SK-N-SH (cell line): ENCODE results near the gene SAMD4B.

Experiments used
- CHD2 ChIP-seq: fragments of 150-350 bp; IDR thresholded peaks from 2 replicates; pipeline ENCODE4 v1.6.1; 2018; ENCODE audit warnings: low read length; ENCODE audit not compliant: partially characterized antibody
- CTCF ChIP-seq: fragments of 200-600 bp; sonication (generic); IDR thresholded peaks from 2 replicates; pipeline ENCODE4 v1.6.1; 2017; ENCODE audit warnings: antibody characterized with exemption, mild to moderate bottlenecking, moderate library complexity
- GABPA ChIP-seq: IDR thresholded peaks from 2 replicates; pipeline ENCODE4 v1.4.0; 2012; ENCODE audit warnings: low read depth, mild to moderate bottlenecking
- IRF3 ChIP-seq: fragments of 150-350 bp; IDR thresholded peaks from 2 replicates; pipeline ENCODE4 v1.6.1; 2016; ENCODE audit warnings: mild to moderate bottlenecking, low read depth, low read length
- MXI1 ChIP-seq: IDR thresholded peaks from 2 replicates; pipeline ENCODE4 v1.6.1; 2012; ENCODE audit warnings: mild to moderate bottlenecking, low read depth, low read length, improper control_type of control experiment
- POLR2AphosphoS5 ChIP-seq: IDR thresholded peaks from 2 replicates; pipeline ENCODE4 v1.6.1; 2012; ENCODE audit warnings: low read depth, low read length
- RAD21 ChIP-seq: IDR thresholded peaks from 2 replicates; pipeline ENCODE4 v1.6.1; 2012; ENCODE audit warnings: mild to moderate bottlenecking, low read length
- RFX5 ChIP-seq: IDR thresholded peaks from 2 replicates; pipeline ENCODE4 v1.6.1; 2012; ENCODE audit warnings: mild to moderate bottlenecking, improper control_type of control experiment, low read length
- RXRA ChIP-seq: IDR thresholded peaks from 2 replicates; pipeline ENCODE4 v1.4.0; 2012; ENCODE audit warnings: low read depth, mild to moderate bottlenecking, borderline replicate concordance
- SIN3A ChIP-seq: IDR thresholded peaks from 2 replicates; pipeline ENCODE4 v1.6.1; 2012; ENCODE audit warnings: low read depth, mild to moderate bottlenecking, low read length, moderate library complexity, borderline replicate concordance
- TEAD4 ChIP-seq: IDR thresholded peaks from 2 replicates; pipeline ENCODE4 v1.4.0; 2012; ENCODE audit warnings: mild to moderate bottlenecking, borderline replicate concordance; ENCODE audit not compliant: insufficient read depth
- ZBTB33 ChIP-seq: IDR thresholded peaks from 2 replicates; pipeline ENCODE4 v1.4.0; 2012; ENCODE audit warnings: low read depth, borderline replicate concordance
- TF ChIP-seq, protein P1 (sequence below): IDR thresholded peaks from 2 replicates; pipeline ENCODE4 v1.4.0; 2012; ENCODE audit warnings: low read depth
- TF ChIP-seq, protein P2 (sequence below): IDR thresholded peaks from 2 replicates; pipeline ENCODE4 v1.6.1; 2012; ENCODE audit warnings: mild to moderate bottlenecking, low read depth, low read length, moderate library complexity

- TF ChIP-seq CTCF: no peak
- no peak for TF ChIP-seq POLR2AphosphoS5
- no peak for TF ChIP-seq RFX5
- no peak for TF ChIP-seq ZBTB33
- no peak for TF ChIP-seq RXRA
- no peak for TF ChIP-seq IRF3
- no peak for TF ChIP-seq SIN3A
- no peak for TF ChIP-seq GABPA
- TF ChIP-seq MXI1: no peak
- no peak for TF ChIP-seq RAD21
- TF ChIP-seq, protein P1, sequence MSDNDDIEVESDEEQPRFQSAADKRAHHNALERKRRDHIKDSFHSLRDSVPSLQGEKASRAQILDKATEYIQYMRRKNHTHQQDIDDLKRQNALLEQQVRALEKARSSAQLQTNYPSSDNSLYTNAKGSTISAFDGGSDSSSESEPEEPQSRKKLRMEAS: no peak
- no peak for TF ChIP-seq CHD2
- no peak for TF ChIP-seq TEAD4
- TF ChIP-seq, protein P2, sequence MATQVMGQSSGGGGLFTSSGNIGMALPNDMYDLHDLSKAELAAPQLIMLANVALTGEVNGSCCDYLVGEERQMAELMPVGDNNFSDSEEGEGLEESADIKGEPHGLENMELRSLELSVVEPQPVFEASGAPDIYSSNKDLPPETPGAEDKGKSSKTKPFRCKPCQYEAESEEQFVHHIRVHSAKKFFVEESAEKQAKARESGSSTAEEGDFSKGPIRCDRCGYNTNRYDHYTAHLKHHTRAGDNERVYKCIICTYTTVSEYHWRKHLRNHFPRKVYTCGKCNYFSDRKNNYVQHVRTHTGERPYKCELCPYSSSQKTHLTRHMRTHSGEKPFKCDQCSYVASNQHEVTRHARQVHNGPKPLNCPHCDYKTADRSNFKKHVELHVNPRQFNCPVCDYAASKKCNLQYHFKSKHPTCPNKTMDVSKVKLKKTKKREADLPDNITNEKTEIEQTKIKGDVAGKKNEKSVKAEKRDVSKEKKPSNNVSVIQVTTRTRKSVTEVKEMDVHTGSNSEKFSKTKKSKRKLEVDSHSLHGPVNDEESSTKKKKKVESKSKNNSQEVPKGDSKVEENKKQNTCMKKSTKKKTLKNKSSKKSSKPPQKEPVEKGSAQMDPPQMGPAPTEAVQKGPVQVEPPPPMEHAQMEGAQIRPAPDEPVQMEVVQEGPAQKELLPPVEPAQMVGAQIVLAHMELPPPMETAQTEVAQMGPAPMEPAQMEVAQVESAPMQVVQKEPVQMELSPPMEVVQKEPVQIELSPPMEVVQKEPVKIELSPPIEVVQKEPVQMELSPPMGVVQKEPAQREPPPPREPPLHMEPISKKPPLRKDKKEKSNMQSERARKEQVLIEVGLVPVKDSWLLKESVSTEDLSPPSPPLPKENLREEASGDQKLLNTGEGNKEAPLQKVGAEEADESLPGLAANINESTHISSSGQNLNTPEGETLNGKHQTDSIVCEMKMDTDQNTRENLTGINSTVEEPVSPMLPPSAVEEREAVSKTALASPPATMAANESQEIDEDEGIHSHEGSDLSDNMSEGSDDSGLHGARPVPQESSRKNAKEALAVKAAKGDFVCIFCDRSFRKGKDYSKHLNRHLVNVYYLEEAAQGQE: no peak
Observed at GRCh38 chr19:39420769-39421168, 78.5 kb downstream of the SAMD4B start.
